ENCODE measurements around the gene PIK3C2G.

- no peak for TF ChIP-seq CTCF (IDR thresholded peaks at IDR 0.05)
- no peak for TF ChIP-seq EZH2phosphoT487 (IDR thresholded peaks at IDR 0.05)
- TF ChIP-seq EZH2 (IDR thresholded peaks at IDR 0.05), result no peak
Measured at GRCh38 chr12:18257251-18257650, 4.1 kb upstream of the PIK3C2G start.
